GM12801 (cell line): ENCODE measurements around the gene CDKN2B.

Experiments
- TF ChIP-seq, protein P1 (sequence below): IDR thresholded peaks from one replicate; pipeline ENCODE4 v1.5.1; 2011; ENCODE audit warnings: control low read depth; ENCODE audit not compliant: insufficient read length; ENCODE audit errors: extremely low read depth

The CDKN2B gene

DNA sequence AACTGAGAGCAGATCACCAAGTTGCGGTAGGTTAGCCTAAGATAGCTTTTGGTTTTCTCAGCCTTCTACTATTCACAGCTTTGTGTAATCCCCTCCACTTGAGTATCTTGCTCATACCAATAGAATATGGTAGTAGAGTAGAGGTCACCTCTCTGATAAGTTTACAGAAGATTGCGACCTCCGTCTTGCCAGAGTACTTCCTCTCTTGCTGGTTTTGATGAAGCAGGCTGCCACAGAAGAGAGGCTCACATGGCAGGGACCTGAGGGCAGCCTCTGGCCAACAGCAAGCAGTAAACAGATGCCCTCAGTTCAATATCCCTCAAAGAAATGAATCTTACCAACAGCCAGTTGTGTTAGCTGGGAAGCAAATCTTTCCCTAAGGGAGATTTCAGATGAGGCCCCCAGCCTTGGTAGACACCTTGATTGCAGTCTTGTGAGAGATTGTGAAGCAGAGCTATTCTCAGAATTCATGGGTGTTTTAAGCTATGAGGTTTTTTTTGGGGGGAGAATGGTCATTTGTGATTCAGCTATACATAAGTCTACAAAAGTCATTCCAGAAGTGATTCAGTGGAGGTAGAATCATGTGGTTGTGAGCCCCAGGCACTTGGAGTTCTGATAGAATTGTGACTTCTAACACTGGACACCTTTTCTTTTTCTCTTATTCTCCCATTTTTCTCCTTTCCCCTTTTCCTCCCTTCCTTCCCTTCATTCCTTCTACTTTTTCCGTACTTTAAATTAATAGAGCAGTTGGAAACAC, 22.7 kb upstream of the CDKN2B start:
- TF ChIP-seq, protein P1, sequence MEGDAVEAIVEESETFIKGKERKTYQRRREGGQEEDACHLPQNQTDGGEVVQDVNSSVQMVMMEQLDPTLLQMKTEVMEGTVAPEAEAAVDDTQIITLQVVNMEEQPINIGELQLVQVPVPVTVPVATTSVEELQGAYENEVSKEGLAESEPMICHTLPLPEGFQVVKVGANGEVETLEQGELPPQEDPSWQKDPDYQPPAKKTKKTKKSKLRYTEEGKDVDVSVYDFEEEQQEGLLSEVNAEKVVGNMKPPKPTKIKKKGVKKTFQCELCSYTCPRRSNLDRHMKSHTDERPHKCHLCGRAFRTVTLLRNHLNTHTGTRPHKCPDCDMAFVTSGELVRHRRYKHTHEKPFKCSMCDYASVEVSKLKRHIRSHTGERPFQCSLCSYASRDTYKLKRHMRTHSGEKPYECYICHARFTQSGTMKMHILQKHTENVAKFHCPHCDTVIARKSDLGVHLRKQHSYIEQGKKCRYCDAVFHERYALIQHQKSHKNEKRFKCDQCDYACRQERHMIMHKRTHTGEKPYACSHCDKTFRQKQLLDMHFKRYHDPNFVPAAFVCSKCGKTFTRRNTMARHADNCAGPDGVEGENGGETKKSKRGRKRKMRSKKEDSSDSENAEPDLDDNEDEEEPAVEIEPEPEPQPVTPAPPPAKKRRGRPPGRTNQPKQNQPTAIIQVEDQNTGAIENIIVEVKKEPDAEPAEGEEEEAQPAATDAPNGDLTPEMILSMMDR, result no peak

DNA sequence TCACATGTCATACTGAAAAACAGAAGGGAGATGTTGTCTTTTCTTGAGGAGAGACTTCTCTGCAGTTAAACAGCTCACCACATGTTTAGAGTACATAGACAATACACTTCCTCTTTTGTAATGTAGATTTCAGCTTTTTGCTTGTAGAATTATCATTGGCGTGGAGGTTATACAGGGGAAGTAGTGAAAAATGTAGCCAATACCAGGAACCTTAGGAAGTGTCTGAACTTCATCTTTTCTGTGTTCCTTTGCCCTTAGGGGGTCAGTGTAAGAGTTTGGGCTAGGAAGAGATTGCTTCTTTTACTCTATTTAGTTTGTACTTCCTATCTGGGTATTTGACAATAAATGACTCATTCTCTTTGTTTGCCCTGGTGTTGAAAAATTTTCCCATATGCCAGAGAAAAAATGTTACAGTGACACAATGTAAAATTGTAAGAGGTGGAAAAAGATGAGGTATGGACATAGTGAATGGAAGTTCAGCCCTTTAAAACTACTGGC, 21.0 kb upstream of the CDKN2B start:
- TF ChIP-seq, protein P1, result no peak

DNA sequence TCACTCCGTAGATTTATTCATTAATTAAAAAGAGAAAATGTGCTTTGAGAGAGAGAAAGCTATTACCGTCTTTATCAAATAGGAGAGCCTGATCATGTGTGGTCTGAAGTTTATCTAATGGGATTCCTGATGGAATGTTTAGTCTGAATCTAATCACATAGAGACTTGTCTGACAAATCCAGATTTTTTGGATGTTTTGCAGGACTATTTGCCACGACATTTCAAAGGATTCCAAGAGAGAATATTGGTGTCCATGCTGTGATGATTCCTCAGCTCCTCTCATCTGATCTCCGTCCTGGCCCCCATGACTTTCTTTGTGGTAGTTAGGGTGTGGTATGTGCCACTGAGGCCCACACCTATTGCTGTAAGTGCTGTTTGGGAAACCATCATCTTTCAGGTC, 20.1 kb upstream of the CDKN2B start:
- TF ChIP-seq, protein P1, result no peak

DNA sequence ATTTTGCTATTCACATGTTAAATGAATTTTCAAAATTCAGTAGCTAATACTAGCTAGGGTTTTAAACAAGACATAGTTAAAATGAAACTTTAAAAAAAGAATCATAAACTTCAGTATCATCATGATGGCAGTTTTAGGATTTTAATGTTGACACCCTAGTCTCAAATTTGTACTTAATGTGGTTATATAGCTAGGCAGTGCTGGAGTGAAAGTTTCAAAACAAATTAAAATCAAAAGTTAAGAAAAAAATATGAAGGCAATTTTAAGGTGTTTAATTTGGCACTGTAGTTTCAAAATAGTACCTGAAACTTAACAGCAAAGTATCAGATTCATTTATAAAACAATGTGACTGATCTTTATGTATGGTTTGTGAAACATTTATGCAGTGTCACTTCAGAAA, 19.3 kb upstream of the CDKN2B start:
- TF ChIP-seq, protein P1, result no peak

DNA sequence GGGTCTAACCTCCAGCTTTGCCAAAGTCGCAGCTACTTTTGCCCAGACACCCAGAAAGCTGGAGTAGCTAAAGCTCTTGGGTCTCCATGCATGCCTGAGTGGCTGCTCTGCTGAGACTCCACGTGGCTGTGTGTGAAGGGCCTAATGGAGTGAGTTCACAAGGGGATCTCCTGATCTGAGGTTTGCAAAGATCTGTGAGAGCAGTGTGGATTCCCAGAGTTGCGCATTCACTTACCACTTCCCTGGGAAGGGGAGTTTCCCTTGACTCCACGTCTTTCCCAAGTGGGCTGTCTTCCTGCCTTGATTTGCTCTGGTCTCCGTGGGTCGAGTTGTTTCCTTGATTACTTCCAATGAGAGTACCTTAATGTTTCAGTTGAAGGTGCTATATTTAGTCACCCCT, 17.6 kb upstream of the CDKN2B start:
- TF ChIP-seq, protein P1, result no peak

DNA sequence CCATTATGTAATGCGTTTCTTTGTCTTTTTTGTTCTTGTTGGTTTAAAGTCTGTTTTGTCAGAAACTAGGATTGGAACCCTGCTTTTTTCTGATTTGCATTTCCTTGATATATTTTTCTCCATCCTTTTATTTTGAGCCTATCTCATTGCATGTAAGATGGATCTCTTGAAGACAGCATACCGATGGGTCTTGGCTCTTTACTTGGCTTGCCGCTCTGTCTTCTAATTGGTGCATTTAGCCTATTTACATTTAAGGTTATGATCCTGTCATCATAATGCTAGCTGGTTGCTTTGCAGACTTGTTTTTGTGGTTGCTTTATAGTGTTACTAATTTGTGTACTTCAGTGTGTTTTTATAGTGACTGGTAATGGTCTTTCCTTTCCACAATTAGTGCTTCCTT, 13.3 kb upstream of the CDKN2B start:
- TF ChIP-seq, protein P1, result no peak

DNA sequence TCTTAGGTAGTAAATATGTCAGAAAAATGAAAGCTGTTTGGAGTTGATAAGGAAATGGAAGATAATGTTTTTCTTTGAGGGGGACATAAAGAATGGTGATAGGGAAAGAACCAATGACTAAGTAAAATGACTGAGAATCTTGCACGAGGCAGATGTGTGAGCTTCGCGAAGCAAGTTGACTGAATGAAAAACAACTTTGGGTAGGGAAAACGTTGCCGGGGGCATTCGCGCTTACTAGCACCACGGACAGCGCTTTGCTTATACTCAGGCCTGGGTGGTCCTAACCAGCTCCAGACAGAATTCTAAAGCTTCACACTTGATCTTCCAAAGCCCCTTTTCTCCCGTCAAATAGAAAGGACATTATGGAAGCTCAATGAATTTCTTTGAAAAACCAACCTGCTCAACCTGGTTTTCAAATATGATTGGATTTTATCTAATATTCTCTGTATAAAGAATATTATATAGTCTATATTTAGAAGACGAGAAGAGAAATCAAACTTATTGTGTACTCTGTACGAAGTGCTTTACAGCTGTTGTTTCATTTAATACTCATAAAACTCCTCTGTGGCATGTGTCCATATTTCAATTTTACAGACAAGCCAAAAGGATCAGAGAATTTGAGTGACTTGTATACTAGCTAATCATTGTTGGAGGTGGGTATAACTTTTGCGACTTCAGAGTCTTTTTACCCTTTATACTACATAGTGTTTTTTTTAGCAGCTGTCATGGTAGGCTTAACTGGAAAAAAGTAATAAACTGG, 1.9 kb upstream of the CDKN2B start:
- TF ChIP-seq, protein P1, result no peak
